AG04450 (cell line): ENCODE measurements around the gene TLE3. TPM values are rescaled to one million over a fixed set of nuclear protein-coding genes. Genes with fewer than 3 reads are reported as not detected.

Source experiments
- CTCF ChIA-PET: fragments of 300-600, 350-600 bp; formaldehyde crosslinking; extraction: SDS; loops from one replicate; lab custom pipeline; 2022; ENCODE audit warnings: antibody characterized with exemption, inconsistent platforms; lab: Charles Lee
- POLR2A ChIA-PET: fragments of 350-600 bp; formaldehyde crosslinking; extraction: SDS; loops from one replicate; lab custom pipeline; 2021; ENCODE audit warnings: antibody characterized with exemption, inconsistent platforms; lab: Yijun Ruan, JAX
- DNase-seq: peaks from one replicate; pipeline ENCODE4 v3.0.0-alpha.2; 2011; ENCODE audit warnings: low read depth, low spot score
- H3K27ac ChIP-seq: one replicate; pipeline ENCODE4 v1.5.1; 2012; ENCODE audit warnings: low read depth, low read length, control low read depth
- H3K27me3 ChIP-seq: one replicate; pipeline ENCODE4 v1.6.0; 2012; ENCODE audit warnings: low read length; ENCODE audit not compliant: control insufficient read depth, insufficient read depth
- H3K4me3 ChIP-seq: 2 replicates; pipeline ENCODE4 v1.5.1; 2011; ENCODE audit warnings: mild to moderate bottlenecking, low read depth, low read length, control low read depth
- H3K9me3 ChIP-seq: 2 replicates; pipeline ENCODE4 v1.5.1; 2012; ENCODE audit warnings: low read length; ENCODE audit not compliant: control insufficient read depth, insufficient read depth
- polyA plus RNA-seq: library from polyadenylated mRNA; depleted of rRNA; stranded (reverse); fragments of >200 nt; gene quantifications from 2 replicates; pipeline ENCODE4 v1.2.3, GENCODE V29; 2011
- TF ChIP-seq, protein P1 (sequence below): IDR thresholded peaks from 2 replicates; pipeline ENCODE4 v1.5.1; 2011; ENCODE audit warnings: low read depth, low read length, control low read depth, inconsistent platforms

Gene TLE3
- polyA plus RNA-seq, 1 experiment = 7.5 TPM

DNA sequence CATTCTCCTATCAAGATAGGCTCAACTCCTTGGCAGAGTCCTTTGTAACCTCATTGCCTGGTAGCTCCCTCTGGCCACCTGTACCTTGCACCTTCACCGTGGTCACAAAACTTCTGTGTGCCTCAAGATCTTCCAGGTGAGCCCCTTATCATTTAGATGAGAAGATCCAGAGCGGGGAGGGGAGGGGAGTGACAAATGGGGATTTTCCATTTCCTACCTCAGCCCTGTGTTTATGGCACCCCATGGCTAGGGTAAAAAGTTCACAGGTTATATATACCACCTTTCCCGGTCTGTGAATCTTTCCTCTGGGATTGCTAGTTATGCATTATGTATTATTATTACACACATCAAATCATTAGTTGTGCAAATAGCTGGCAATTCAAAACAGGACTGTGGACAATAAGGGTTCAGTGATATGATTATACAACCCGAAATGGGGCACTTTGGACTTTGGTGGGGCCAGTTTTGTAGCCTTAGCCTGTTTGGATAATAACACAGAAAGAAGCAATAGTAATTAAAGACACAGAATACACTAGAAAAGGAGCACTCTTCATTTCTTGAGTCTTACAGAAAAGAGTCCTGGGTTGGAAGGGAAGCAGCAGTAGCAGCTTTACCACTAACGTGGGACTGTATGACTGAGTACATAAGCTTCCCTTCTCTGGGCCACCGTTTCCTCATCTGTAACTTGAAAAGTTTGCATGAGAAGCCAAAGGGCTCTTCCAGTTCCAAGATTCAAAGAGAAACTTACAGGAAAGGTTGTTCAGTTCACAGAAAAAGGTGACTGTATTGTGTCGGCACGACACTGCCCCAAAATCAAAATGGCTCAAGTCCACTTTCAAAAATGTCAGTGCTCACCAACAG is 7.1 kb downstream of the TLE3 start:
- CTCF ChIA-PET = interaction anchor here (0.6 to 1.4 kb wide), 3 partner anchors 367 to 604 kb away, joined by 3 read pairs; no protein-coding TSS in a partner anchor

DNA sequence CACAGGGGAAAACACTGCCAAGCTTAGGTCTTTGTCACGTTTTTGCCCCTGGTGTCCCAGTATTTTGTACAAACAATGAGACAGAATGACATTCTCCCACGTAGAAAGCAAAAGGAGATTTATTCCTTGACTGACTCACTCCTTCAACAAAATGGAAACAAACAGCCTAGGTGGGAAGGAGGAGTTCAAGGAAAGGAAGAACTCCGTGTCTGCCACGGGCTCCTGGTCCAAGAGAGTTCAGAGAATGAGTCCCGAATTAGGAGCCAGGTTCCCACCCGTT is 8.1 kb downstream of the TLE3 start:
- TF ChIP-seq, protein P1, sequence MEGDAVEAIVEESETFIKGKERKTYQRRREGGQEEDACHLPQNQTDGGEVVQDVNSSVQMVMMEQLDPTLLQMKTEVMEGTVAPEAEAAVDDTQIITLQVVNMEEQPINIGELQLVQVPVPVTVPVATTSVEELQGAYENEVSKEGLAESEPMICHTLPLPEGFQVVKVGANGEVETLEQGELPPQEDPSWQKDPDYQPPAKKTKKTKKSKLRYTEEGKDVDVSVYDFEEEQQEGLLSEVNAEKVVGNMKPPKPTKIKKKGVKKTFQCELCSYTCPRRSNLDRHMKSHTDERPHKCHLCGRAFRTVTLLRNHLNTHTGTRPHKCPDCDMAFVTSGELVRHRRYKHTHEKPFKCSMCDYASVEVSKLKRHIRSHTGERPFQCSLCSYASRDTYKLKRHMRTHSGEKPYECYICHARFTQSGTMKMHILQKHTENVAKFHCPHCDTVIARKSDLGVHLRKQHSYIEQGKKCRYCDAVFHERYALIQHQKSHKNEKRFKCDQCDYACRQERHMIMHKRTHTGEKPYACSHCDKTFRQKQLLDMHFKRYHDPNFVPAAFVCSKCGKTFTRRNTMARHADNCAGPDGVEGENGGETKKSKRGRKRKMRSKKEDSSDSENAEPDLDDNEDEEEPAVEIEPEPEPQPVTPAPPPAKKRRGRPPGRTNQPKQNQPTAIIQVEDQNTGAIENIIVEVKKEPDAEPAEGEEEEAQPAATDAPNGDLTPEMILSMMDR = no peak
- Histone ChIP-seq H3K4me3 (no peak overlapping the region), H3K27me3 (no peaks in the 10 kb centered on the region), H3K27ac (no peak overlapping the region), H3K9me3 (no peaks in the 10 kb centered on the region)
- POLR2A ChIA-PET = no interaction called here
- DNase-seq = no peak
- CTCF ChIA-PET = interaction anchor here (1.3 kb wide), 1 partner anchor 378 kb away, joined by 3 read pairs; no protein-coding TSS in a partner anchor

More for the DNA sequence above, 7.1 kb downstream of the TLE3 start:
- H3K9me3 ChIP-seq = no peaks in the 10 kb centered on the region
- H3K27ac ChIP-seq = peak overlapping the region; percentile 11
- H3K4me3 ChIP-seq = no peak overlapping the region
- no peaks in the 10 kb centered on the region for H3K27me3 ChIP-seq
- DNase-seq = no peak
- POLR2A ChIA-PET = no interaction called here
- TF ChIP-seq, protein P1 = no peak

DNA sequence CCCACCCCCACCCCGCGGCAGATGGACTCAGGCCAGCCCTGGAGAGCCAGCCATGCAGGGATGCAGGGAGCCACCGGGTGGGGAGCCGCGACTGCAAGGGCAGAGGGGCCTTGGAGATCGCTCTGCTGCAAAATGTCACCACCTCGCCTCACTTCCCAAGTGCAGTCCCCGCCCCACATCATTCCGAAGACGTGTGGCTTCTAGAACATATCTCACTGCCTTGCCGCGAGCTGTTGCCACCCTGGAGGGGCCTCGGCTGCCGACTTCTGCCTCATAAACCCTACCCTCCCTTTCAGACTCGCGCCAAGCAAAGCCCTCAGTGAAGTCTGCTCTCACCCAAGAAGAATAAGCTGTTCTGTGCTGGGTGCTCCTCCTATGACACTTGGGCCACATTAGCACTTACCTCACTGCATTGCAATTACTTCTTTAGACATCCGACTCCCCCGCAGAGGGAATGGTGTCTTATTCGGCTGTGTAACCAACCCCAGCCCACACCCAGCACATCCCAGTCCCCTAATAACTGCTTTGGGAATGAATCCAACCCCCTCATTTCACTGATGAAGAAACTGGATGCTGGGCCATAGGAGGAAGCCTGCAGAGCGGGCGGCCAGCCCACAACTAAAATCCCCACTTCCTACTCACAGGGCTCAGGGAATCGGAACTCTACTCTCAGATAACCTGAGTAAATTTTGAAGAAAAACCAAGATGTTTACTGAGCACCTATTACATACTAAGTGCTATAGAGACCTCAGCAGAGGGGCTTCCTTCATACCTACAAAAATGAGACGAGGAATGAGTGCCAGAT is 8.6 kb downstream of the TLE3 start:
- H3K27me3 ChIP-seq = no peaks in the 10 kb centered on the region
- no peak overlapping the region for H3K27ac ChIP-seq

DNA sequence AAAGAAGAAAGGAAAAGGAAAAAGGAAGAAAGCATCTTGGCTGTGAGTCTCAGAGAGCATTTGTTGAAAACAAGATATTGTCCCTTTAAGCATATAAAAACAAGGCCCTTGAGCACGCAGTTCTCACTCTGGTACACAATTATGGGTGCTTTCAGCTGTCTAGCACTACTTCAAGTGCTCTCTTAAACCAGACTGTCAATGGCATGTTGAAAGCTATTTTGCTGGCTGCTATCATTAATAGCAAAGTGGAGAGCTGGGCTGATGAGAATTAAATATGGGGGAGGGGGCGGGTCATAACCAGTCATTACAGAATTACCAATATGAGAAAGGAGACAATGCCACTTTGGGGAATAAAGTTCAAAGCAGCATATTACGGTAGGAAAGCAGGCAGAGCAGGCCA is 9.3 kb downstream of the TLE3 start:
- no peaks in the 10 kb centered on the region for H3K27me3 ChIP-seq
- TF ChIP-seq, protein P1 = no peak
- no peaks in the 10 kb centered on the region for H3K9me3 ChIP-seq
- no peak overlapping the region for H3K27ac ChIP-seq
- H3K4me3 ChIP-seq = no peak overlapping the region
- no peak for DNase-seq
- POLR2A ChIA-PET = no interaction called here
- CTCF ChIA-PET = no interaction called here

More for the DNA sequence above, 8.6 kb downstream of the TLE3 start:
- ChIA-PET POLR2A (no interaction called here), CTCF (interaction anchor here (1.3 kb wide), 1 partner anchor 378 kb away, joined by 3 read pairs; no protein-coding TSS in a partner anchor)
- DNase-seq = no peak
- no peaks in the 10 kb centered on the region for H3K9me3 ChIP-seq
- no peak overlapping the region for H3K4me3 ChIP-seq
- TF ChIP-seq, protein P1 = no peak
